ENCODE measurements around the gene TRMU. TPM values are rescaled to one million over a fixed set of nuclear protein-coding genes. Genes with fewer than 3 reads are reported as not detected.

TRMU gene
- polyA plus RNA-seq, 1 donor (not counting 4 experiments of a cell fraction or from before 2014, with no cell fraction given) = 33.6 TPM

DNA sequence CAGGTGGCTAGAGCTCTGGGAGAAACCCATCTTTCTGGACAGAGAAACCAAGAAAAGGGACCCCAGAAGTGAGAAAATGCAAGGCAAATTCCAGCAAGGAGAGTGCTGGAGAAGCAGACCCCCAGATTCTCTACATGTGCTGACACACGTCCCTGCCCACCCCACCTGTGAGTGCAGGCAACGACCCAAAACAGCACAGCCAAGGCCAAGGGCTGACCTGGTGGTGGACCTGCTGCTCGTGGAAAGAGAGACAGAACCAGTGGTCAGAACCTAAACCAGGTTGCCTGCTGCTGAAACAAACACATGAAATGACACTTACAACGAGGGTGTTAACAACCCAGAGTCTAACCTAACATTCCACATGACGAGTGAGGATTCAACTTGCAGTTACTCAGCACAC lies 24.6 kb downstream of the TRMU start:
- DNase-seq (ENCODE audit: low read depth, low spot score) = no peak
- Histone ChIP-seq H3K4me3 (ENCODE audit: control insufficient read depth in 2 of 3, extremely low read depth in 1 of 3, insufficient read depth in 2 of 3, low read depth in 1 of 3, low read length in 3 of 3) (no peak overlapping the region), H3K4me2 (ENCODE audit: control insufficient read depth, extremely low read depth, insufficient read depth, low read depth, low read length) (no peak overlapping the region), H3K9ac (ENCODE audit: control insufficient read depth, extremely low read depth, insufficient read depth, low read length) (no peak overlapping the region), H3K9me3 (ENCODE audit: control insufficient read depth, low read depth, low read length) (no peaks in the 10 kb centered on the region), H3K36me3 (ENCODE audit: control insufficient read depth in 2 of 2, extremely low read depth in 1 of 2, insufficient read depth in 2 of 2, low read length in 2 of 2) (peaks cover 20 to 41% of the 10 kb centered on the region in 2 experiments), H3K27ac (ENCODE audit: control insufficient read depth, insufficient read depth, low read length) (no peak overlapping the region), H3K4me1 (ENCODE audit: control insufficient read depth, extremely low read depth, insufficient read depth, low read length) (peaks cover 8% of the 10 kb centered on the region), H3K79me2 (ENCODE audit: control insufficient read depth, insufficient read depth, low read length) (no peaks in the 10 kb centered on the region), H4K20me1 (ENCODE audit: control insufficient read depth, extremely low read depth, insufficient read depth, low read length) (peaks cover under 1% of the 10 kb centered on the region), H2AFZ (ENCODE audit: control insufficient read depth, low read length) (no peak overlapping the region), H3K9me1 (ENCODE audit: control insufficient read depth, extremely low read depth, insufficient read depth, low read length) (no peaks in the 10 kb centered on the region), H3K27me3 (ENCODE audit: control insufficient read depth, extremely low read depth, insufficient read depth, low read length) (no peaks in the 10 kb centered on the region)
- TF ChIP-seq CTCF (optimal IDR thresholded peaks at IDR 0.05 in 1 of 3, IDR thresholded peaks at IDR 0.05 in 1 of 3, conservative IDR thresholded peaks at IDR 0.05 in 1 of 3; ENCODE audit: extremely low read depth in 1 of 3, insufficient read depth in 2 of 3, low read length in 3 of 3) (no peak), EZH2 (IDR thresholded peaks at IDR 0.05; ENCODE audit: low read length) (no peak)
- dilution Hi-C loops (cut with MboI; ENCODE audit: extremely low pct_ligation_motif_present, low sequenced_read_pairs) = no loop called here
- FAIRE-seq = no peak

- FAIRE-seq (no peak), DNase-seq (ENCODE audit: low read depth, low spot score) (no peak)
- Histone ChIP-seq H3K9ac (ENCODE audit: control insufficient read depth, extremely low read depth, insufficient read depth, low read length) (no peak overlapping the region), H3K9me1 (ENCODE audit: control insufficient read depth, extremely low read depth, insufficient read depth, low read length) (no peaks in the 10 kb centered on the region), H4K20me1 (ENCODE audit: control insufficient read depth, extremely low read depth, insufficient read depth, low read length) (no peaks in the 10 kb centered on the region), H3K4me2 (ENCODE audit: control insufficient read depth, extremely low read depth, insufficient read depth, low read depth, low read length) (no peak overlapping the region), H3K79me2 (ENCODE audit: control insufficient read depth, insufficient read depth, low read length) (no peaks in the 10 kb centered on the region), H3K27ac (ENCODE audit: control insufficient read depth, insufficient read depth, low read length) (no peak overlapping the region), H2AFZ (ENCODE audit: control insufficient read depth, low read length) (no peak overlapping the region), H3K4me3 (ENCODE audit: control insufficient read depth in 2 of 3, extremely low read depth in 1 of 3, insufficient read depth in 2 of 3, low read depth in 1 of 3, low read length in 3 of 3) (no peak overlapping the region), H3K9me3 (ENCODE audit: control insufficient read depth, low read depth, low read length) (no peaks in the 10 kb centered on the region), H3K36me3 (ENCODE audit: control insufficient read depth in 2 of 2, extremely low read depth in 1 of 2, insufficient read depth in 2 of 2, low read length in 2 of 2) (peaks cover 20 to 43% of the 10 kb centered on the region in 2 experiments), H3K4me1 (ENCODE audit: control insufficient read depth, extremely low read depth, insufficient read depth, low read length) (peaks cover under 1% of the 10 kb centered on the region), H3K27me3 (ENCODE audit: control insufficient read depth, extremely low read depth, insufficient read depth, low read length) (no peaks in the 10 kb centered on the region)
- dilution Hi-C loops (cut with MboI; ENCODE audit: extremely low pct_ligation_motif_present, low sequenced_read_pairs) = no loop called here
- TF ChIP-seq EZH2 (IDR thresholded peaks at IDR 0.05; ENCODE audit: low read length) (no peak), CTCF (optimal IDR thresholded peaks at IDR 0.05 in 1 of 3, IDR thresholded peaks at IDR 0.05 in 1 of 3, conservative IDR thresholded peaks at IDR 0.05 in 1 of 3; ENCODE audit: extremely low read depth in 1 of 3, insufficient read depth in 2 of 3, low read length in 3 of 3) (no peak)
Observed at GRCh38 chr22:46360891-46361290, 25.4 kb downstream of the TRMU start.

All from keratinocyte (primary cell).